HL-60 (cell line): ENCODE data around the gene CCDC57.

ENCODE experiments used
- CTCF ChIP-seq: IDR thresholded peaks from one replicate; pipeline ENCODE4 v1.5.1; 2011; ENCODE audit warnings: low read length, control low read depth, inconsistent platforms; ENCODE audit not compliant: insufficient read depth
- GABPA ChIP-seq: IDR thresholded peaks from 2 replicates; pipeline ENCODE4 v1.6.1; 2012; ENCODE audit warnings: low read depth
- POLR2AphosphoS5 ChIP-seq: IDR thresholded peaks from 2 replicates; pipeline ENCODE4 v1.6.1; 2012; ENCODE audit warnings: low read depth
- REST ChIP-seq: IDR thresholded peaks from 2 replicates; pipeline ENCODE4 v1.6.1; 2012; ENCODE audit warnings: low read depth; ENCODE audit not compliant: insufficient replicate concordance
- SPI1 ChIP-seq: IDR thresholded peaks from 2 replicates; pipeline ENCODE4 v1.6.1; 2012; ENCODE audit warnings: low read depth, mild to moderate bottlenecking, borderline replicate concordance

- TF ChIP-seq POLR2AphosphoS5 = no peak
- no peak for TF ChIP-seq CTCF
- TF ChIP-seq GABPA = no peak
- TF ChIP-seq REST = no peak
- TF ChIP-seq SPI1 = no peak
These were observed 12.0 kb upstream of the CCDC57 start for GRCh38 chr17:82224666-82225065.
